Hepatocyte (in vitro differentiated cells): ENCODE measurements around the gene ARMC2.

Experiments used
- EZH2 ChIP-seq: fragments of 200-600 bp; sonication (generic); IDR thresholded peaks from 2 replicates; pipeline ENCODE4 v1.6.1; 2016; ENCODE audit warnings: antibody characterized with exemption, mild to moderate bottlenecking, borderline replicate concordance
- EZH2phosphoT487 ChIP-seq: fragments of 200-600 bp; sonication (generic); IDR thresholded peaks from one replicate; pipeline ENCODE4 v1.6.1; 2018; ENCODE audit warnings: antibody characterized with exemption, mild to moderate bottlenecking, low read depth, moderate library complexity; ENCODE audit not compliant: unreplicated experiment, severe bottlenecking
- TF ChIP-seq, protein P1 (sequence below): fragments of 200-600 bp; sonication (generic); IDR thresholded peaks from 2 replicates; pipeline ENCODE4 v1.5.1; 2016; ENCODE audit warnings: antibody characterized with exemption, mild to moderate bottlenecking; ENCODE audit not compliant: poor library complexity

GRCh38 chr6:108944707-108945680 lies 96.8 kb downstream of the ARMC2 start:
- TF ChIP-seq, protein P1, sequence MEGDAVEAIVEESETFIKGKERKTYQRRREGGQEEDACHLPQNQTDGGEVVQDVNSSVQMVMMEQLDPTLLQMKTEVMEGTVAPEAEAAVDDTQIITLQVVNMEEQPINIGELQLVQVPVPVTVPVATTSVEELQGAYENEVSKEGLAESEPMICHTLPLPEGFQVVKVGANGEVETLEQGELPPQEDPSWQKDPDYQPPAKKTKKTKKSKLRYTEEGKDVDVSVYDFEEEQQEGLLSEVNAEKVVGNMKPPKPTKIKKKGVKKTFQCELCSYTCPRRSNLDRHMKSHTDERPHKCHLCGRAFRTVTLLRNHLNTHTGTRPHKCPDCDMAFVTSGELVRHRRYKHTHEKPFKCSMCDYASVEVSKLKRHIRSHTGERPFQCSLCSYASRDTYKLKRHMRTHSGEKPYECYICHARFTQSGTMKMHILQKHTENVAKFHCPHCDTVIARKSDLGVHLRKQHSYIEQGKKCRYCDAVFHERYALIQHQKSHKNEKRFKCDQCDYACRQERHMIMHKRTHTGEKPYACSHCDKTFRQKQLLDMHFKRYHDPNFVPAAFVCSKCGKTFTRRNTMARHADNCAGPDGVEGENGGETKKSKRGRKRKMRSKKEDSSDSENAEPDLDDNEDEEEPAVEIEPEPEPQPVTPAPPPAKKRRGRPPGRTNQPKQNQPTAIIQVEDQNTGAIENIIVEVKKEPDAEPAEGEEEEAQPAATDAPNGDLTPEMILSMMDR, result no peak
- TF ChIP-seq EZH2 (no peak), EZH2phosphoT487 (no peak)
